Mononuclear cell (primary cell): ENCODE measurements around the gene SOCS1. TPM values are rescaled to one million over a fixed set of nuclear protein-coding genes. Genes with fewer than 3 reads are reported as not detected.
"Not testable (repeated sequence)": the region's sequence is repeated elsewhere in the genome, so short reads cannot be mapped to it uniquely, and the experiment has no call there.

Experiments used
- H3K27me3 ChIP-seq: 2 replicates; pipeline ENCODE4 v1.6.0; 2011; ENCODE audit warnings: low read length, control low read depth; ENCODE audit not compliant: insufficient read depth
- H3K4me1 ChIP-seq: 2 replicates; pipeline ENCODE4 v1.5.1; 2011; ENCODE audit warnings: mild to moderate bottlenecking, low read length, control low read depth; ENCODE audit not compliant: insufficient read depth
- H3K4me3 ChIP-seq: 2 replicates; pipeline ENCODE4 v1.5.1; 2011; ENCODE audit warnings: mild to moderate bottlenecking, low read length, moderate library complexity
- H3K9me3 ChIP-seq: 2 replicates; pipeline ENCODE4 v1.5.1; 2011; ENCODE audit warnings: low read depth, mild to moderate bottlenecking, control low read depth, low read length
- total RNA-seq: library from RNA; depleted of rRNA; stranded (reverse); fragments of >200 nt; gene quantifications from one replicate; pipeline ENCODE4 v1.2.3, GENCODE V29; 2012

Gene SOCS1
- total RNA-seq: 41.2 TPM

DNA sequence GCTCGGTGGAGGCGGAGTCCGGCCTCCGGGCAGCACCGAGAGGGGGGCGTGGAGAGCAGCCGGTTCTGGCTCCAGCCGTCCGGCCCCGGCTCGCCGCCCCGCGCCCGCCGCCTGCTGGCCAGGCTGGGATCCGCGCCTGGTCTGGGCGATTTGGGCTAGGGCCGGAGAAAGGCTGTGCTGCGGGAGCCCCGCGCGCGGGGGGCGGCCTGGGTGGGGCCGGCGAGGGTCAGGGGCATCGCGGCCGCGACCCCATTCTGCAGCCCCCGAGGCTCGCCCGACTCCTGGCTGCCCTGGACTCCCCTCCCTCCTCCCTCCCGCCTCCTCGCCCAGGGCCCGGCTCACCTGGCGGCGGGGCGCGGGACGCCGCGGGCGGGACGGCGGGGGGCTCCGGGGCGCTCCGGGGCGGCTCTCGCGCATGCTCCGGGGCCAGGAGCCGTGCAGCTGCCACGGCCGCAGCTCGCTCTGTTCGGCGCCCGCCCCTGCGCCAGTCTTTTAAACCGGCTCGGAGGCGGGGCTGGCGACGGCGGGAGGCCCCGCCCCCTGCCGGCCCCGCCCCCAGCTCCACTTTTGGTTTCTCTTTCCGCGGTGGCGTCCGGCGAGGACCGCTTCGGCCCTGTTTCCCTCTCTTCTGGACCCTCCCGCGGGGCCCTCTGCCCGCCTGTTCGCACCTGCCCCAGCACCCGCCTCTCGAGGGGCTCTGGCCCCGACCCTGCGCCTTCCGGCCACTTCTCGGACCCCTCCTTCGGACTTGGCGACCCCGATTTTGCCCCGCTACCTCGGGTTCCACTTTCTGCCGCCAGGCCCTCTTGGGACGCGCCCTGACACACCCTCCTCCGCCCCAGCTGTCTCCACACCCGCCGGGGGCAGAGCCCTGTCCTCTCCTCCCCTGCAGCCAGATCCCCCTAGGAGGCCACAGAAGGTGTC is at the start of gene SOCS1:
Gene SOCS1 (minus strand): TSS at position 468 of the 924 bp plus-strand sequence. CDS start 726 bp downstream, outside the sequence.
- Histone ChIP-seq H3K27me3 (peaks cover 4% of the 10 kb centered on the region), H3K9me3 (no peaks in the 10 kb centered on the region), H3K4me3 (peak within 1 kb of the TSS; percentile 76), H3K4me1 (peaks cover 71% of the 10 kb centered on the region)

- H3K4me3 ChIP-seq: no peak overlapping the region
- no peaks in the 10 kb centered on the region for H3K27me3 ChIP-seq
- peaks cover 45% of the 10 kb centered on the region for H3K4me1 ChIP-seq
- H3K9me3 ChIP-seq: no peaks in the 10 kb centered on the region
Measured at GRCh38 chr16:11303405-11304138, 47.6 kb upstream of the SOCS1 start.

DNA sequence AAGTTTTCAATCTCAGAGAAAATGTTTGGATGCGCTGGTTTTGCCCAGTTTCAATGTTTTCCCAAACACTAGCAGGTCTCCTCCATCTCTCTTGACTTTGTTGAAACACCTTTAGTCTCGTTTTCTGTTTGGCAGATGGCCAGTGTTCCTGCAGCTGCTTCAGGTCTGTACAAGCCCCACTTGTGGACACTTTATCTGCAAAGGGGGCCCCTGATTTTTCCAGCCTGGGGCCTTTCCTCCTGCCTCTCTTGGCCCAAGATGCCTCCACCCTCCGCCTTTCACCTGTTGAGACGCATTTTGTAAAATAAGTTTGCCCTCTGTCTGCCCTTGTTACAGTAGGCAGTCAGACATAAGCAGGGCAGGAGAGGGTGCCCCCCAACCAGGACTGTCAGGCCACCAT is 47.0 kb upstream of the SOCS1 start:
- Histone ChIP-seq H3K4me1 (peaks cover 45% of the 10 kb centered on the region), H3K4me3 (no peak overlapping the region), H3K27me3 (no peaks in the 10 kb centered on the region)

GRCh38 chr16:11301645-11302501 is 45.9 kb upstream of the SOCS1 start:
- Histone ChIP-seq H3K27me3 (no peaks in the 10 kb centered on the region), H3K9me3 (no peaks in the 10 kb centered on the region), H3K4me3 (no peak overlapping the region), H3K4me1 (peaks cover 45% of the 10 kb centered on the region)

More for the DNA sequence above, 47.0 kb upstream of the SOCS1 start:
- H3K9me3 ChIP-seq: no peaks in the 10 kb centered on the region

GRCh38 chr16:11300560-11300892 is 44.5 kb upstream of the SOCS1 start:
- H3K4me3 ChIP-seq: no peak overlapping the region
- H3K9me3 ChIP-seq: no peaks in the 10 kb centered on the region
- H3K27me3 ChIP-seq: no peaks in the 10 kb centered on the region
- H3K4me1 ChIP-seq: peaks cover 38% of the 10 kb centered on the region

- Histone ChIP-seq H3K4me1 (peaks cover 33% of the 10 kb centered on the region), H3K9me3 (no peaks in the 10 kb centered on the region), H3K4me3 (no peak overlapping the region), H3K27me3 (no peaks in the 10 kb centered on the region)
Measured at GRCh38 chr16:11299865-11300559, 44.0 kb upstream of the SOCS1 start.

DNA sequence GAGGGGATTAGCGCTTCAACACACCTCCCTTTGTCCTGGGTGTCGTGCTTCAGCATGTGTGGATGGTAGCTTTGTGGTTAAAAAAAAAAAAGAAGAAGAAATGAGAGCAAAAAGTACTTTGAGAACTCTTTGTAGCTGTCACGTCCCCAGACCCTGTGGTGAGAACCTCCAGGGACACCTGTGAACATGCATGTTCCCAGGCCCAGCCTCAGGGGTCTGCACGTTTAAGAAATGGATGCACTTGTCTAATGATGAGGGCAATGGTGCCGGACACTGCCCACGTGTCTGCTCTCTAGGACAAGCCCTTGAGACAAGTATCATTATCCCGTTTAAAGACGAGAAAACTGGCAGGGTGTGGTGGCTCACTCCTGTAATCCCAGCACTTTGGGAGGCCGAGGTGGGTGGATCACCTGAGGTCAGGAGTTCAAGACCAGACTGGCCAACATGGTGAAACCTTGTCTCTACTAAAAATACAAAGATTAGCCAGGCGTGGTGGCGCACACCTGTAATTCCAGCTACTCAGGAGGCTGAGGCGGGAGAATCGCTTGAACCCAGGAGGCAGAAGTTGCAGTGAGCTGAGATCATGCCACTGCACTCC is 43.0 kb upstream of the SOCS1 start:
- not testable (repeated sequence) for H3K9me3 ChIP-seq, H3K27me3 ChIP-seq, H3K4me3 ChIP-seq
- H3K4me1 ChIP-seq: peaks cover 31% of the 10 kb centered on the region

GRCh38 chr16:11298143-11298900 is 42.3 kb upstream of the SOCS1 start:
- Histone ChIP-seq H3K27me3 (no peaks in the 10 kb centered on the region), H3K4me1 (peaks cover 31% of the 10 kb centered on the region), H3K4me3 (no peak overlapping the region), H3K9me3 (no peaks in the 10 kb centered on the region)

GRCh38 chr16:11297492-11298142 is 41.6 kb upstream of the SOCS1 start:
- Histone ChIP-seq H3K4me1 (peaks cover 31% of the 10 kb centered on the region), H3K27me3 (no peaks in the 10 kb centered on the region), H3K4me3 (no peak overlapping the region), H3K9me3 (no peaks in the 10 kb centered on the region)

- Histone ChIP-seq H3K4me3 (no peak overlapping the region), H3K4me1 (peaks cover 31% of the 10 kb centered on the region), H3K27me3 (no peaks in the 10 kb centered on the region), H3K9me3 (no peaks in the 10 kb centered on the region)
Measured at GRCh38 chr16:11296706-11297491, 40.9 kb upstream of the SOCS1 start.

- peaks cover 31% of the 10 kb centered on the region for H3K4me1 ChIP-seq
- H3K27me3 ChIP-seq: no peaks in the 10 kb centered on the region
- H3K9me3 ChIP-seq: no peaks in the 10 kb centered on the region
- H3K4me3 ChIP-seq: no peak overlapping the region
Measured at GRCh38 chr16:11296351-11296705, 40.3 kb upstream of the SOCS1 start.

GRCh38 chr16:11295672-11296071 is 39.7 kb upstream of the SOCS1 start:
- peaks cover 31% of the 10 kb centered on the region for H3K4me1 ChIP-seq
- H3K9me3 ChIP-seq: no peaks in the 10 kb centered on the region
- no peak overlapping the region for H3K4me3 ChIP-seq
- H3K27me3 ChIP-seq: no peaks in the 10 kb centered on the region
